OCI-LY7 (cell line): ENCODE results near the gene MRPS2.

Experiments used
- CTCF ChIP-seq: fragments of 200-600 bp; sonication (generic); conservative IDR thresholded peaks from 2 replicates; pipeline ENCODE4 v1.5.1; 2014; ENCODE audit warnings: mild to moderate bottlenecking, antibody characterized with exemption, low read length, moderate library complexity, mixed read lengths
- EZH2phosphoT487 ChIP-seq: fragments of 200-600 bp; sonication (generic); IDR thresholded peaks from 2 replicates; pipeline ENCODE4 v1.6.1; 2018; ENCODE audit warnings: low read depth, borderline replicate concordance, mild to moderate bottlenecking, mixed run types, antibody characterized with exemption, low read length, moderate library complexity, mixed read lengths

- TF ChIP-seq CTCF: no peak
- TF ChIP-seq EZH2phosphoT487: no peak
These were observed 3.1 kb downstream of the MRPS2 start for GRCh38 chr9:135503371-135504261.
